Measurements from ENCODE around the gene FIP1L1. TPM values are rescaled to one million over a fixed set of nuclear protein-coding genes. Genes with fewer than 3 reads are reported as not detected.

FIP1L1 gene
- total RNA-seq, result 64.9 and 70.6 TPM in 2 replicates

DNA sequence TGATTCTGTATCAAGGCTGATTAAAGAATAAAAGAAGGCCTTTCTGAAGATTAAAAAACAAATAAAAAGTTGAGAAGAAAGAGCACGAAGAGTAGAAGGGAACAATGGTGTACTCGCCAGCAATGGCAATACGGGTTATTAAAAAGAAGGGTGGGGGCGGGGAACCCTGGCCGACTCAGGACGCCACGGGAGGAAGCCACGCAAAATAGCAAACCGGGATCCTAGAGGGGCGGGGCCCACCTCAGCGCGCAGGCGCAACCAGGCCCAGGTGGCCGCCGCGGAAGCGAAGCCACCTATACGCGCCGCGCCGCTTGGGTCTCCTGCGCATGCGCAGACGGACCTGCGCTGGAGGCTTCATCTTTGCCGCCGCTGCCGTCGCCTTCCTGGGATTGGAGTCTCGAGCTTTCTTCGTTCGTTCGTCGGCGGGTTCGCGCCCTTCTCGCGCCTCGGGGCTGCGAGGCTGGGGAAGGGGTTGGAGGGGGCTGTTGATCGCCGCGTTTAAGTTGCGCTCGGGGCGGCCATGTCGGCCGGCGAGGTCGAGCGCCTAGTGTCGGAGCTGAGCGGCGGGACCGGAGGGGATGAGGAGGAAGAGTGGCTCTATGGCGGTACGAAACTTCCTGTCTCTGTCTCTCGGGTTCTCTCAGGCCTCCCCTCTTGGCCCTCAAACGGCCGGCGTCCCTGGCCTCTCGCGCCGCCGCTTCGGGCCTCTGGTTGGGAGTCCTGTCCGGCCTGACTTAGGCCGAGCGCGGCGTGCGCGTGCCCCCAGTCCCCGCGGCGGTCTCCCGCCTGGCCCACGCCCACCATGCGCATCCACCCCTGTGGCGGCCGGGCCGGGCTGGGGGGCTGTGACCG lies at the start of gene FIP1L1:
Gene FIP1L1 (plus strand): TSS at position 323 of the 852 bp plus-strand sequence. CDS start 198 bp downstream, at position 521.

GRCh38 chr4:53365486-53366300 lies 11.7 kb upstream of the FIP1L1 start, which contains the start of gene SCFD2:
Gene SCFD2 (minus strand): TSS chr4:53366061.

Other genes starting within 250 kb of the FIP1L1 start
- gene SCFD2, start 11.6 kb upstream of the FIP1L1 start, total RNA-seq, result 14.4 and 37.4 TPM in 2 replicates
- 2.1 and 5.1 TPM in 2 replicates for gene LNX1, start 213.8 kb downstream of the FIP1L1 start, total RNA-seq

Data from nasal cavity respiratory epithelium epithelial cell of viscerocranial mucosa (primary cell).